Stimulated activated naive CD4-positive, alpha-beta T cell treated with Interleukin-2 at 50 U/mL for 16 hours (primary cell): Measurements from ENCODE around the gene CDCP1.

Experiments used
- DNase-seq: peaks from one replicate; lab custom pipeline; 2025; lab: John Stamatoyannopoulos, UW

Gene CDCP1

DNA sequence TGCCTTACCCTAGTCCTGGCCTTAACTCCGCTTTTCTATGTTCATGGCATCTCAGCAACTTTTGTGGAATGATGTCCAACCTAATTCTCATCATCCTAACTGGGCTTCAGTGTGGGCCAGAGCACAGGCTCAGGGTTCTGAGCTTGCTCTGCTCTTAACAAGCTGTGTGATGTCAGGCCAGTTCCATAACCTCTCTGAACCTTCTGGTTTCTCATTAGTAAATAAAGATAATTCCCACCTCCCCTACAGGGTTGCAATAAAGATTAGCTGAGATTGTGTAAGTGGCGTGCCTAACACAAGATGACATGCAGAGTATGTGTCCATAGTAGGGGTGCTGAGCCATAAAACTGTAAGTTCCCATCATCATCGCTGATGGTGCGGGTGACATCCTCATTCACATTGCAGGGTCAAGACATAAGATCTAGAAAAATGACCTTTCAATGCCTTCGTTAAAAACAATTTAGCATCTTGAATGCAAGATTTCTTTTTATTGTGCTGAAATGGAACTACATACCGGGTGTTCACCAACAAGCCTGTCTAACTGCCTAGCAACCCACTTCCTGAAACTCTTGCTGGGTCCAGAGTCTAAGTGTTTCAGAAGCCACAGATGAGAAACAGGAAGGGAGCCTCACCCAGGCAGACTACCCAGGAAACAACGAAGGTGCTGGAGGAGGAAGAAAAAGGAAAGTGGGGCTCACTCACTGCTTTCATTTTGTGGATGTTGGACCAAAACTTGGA is 36.2 kb downstream of the CDCP1 start:
- DNase-seq = no peak

DNA sequence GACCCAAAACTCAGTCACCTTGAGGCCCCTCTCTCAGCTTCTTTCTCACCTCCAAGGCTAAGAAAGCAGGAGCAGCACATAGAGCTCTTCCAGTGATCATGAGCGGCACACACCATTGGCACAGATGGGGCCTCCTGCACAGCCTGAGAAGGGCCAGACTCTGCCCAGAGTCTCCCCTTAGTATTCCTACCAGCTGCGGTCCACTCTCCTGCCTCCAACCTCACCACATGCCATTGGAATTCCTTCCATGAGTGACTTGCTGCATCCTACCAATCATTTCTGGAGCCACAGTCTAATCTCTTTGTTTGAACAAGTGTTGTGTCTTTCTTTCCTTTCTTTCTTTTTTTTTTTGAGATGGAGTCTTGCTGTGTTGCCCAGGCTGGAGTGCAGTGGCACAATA is 39.3 kb downstream of the CDCP1 start:
- no peak for DNase-seq

DNA sequence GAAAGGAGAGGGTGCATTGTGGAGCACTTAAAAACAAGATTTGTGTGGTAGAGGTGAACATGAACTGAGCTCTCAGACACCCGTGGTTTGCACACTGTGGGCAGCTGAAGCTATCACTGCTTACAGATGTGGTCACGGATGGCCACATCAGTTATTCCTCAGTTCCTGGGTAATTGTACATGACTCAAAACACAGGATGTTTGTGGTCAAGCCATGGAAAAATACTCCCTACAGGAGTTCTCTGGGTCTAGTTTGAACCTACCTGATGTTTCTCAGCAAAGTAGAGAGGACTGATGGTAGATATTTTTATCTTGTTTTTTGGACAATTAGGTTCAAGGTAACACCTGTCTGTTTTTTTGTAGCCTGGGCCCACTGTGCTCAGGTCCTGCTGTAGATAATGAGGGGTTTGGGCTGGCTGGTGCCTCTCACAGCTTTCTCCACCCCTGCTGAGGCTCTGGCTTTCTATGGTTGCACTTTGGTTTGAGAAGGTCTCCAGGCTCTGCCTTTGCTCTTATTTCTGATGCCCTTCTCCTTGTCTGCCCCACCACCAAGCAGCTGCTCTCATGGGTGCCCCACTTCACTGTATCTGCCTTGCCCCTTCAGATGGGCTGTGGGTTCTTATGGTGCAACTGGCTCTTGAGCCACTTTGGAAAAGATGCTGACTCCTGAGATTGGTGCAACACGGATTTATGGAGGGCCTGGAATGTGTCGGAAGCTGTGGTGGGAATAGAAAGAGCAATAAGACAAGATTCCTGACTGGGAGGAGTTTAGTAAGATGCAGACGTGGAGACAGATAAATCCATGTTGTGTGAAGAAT is 40.1 kb downstream of the CDCP1 start:
- DNase-seq = peak; percentile 65

DNA sequence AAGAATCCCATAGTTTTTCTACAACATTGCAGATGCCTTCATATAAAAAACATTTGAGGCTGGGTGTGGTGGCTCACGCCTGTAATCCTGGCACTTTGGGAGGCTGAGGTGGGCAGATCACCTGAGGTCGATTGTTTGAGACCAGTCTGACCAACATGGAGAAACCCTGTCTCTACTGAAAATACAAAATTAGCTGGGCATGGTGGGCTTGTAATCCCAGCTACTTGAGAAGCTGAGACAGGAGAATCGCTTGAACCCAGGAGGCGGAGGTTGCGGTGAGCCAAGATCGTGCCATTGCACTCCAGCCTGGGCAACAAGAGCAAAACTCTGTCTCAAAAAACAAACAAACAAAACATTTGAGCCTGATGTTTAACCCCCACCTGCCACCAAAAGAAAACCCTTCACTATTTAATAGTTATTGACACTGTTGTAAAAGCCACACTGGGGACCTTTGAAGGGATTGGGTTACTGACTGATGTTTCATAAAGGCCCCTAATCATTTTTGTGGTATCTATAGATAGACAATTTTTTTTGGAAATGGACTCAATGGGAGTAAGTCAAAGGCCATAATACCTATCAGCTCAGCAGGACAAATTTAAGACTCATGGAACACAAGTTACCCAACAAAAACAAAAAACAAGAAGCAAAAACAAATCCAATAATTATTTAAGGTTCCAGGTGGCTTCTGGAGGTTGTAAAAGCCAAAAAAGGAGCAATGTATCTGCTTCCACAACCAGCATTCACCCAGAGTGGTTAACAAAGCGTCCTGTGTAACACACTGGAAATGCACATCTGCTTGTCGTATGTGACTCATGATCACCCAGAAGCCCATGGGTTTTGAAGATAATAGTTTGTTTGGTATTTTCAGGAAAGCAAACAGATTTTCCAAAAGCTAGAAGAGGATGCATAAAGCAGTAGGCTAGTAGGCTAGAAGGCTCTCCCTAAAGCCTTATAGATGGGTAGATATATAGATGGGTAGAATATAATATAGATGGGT is 41.2 kb downstream of the CDCP1 start:
- no peak for DNase-seq

DNA sequence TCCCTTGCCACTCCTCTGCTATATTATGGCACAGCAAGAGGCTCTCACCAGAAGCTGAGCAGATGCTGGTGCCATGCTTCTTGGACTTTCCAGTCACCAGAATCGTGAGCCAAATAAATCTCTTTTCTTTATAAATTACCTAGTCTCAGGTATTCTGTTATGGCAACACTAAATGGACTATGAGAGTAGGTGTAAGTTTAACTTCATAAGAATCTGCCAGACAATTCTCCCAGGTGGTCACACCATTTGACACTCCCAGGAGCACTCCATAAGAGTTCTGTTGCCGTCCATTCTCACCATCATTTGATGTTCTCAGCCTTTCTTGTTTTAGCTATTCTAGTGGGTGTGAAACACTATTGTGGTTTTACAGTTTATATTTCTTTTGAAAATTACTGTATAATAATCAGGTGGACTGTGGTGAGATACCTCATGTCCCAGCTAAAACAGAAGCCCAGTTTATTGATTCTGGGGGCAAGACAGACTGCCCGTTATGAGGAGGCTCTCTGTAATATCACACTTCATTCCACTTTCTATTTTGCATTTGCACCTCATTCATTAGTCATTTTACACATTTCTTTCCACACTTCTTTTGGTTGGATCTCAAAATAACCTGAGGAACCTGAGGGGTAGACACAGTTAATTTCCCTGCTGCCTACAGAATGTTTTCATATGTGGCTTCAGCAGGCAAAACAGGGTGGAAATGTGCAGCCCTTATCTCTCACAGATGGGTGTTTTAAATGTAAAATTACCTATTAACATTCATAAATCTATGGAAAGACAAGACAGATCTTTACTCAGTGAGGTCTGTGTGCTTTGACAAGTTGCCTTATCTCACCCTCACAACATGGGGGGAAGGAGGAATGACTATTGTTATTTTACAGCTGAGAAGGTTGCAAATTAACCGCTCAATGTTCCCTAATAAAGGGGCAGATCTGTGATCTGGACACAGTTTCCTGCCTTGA is 42.1 kb downstream of the CDCP1 start:
- DNase-seq = no peak

DNA sequence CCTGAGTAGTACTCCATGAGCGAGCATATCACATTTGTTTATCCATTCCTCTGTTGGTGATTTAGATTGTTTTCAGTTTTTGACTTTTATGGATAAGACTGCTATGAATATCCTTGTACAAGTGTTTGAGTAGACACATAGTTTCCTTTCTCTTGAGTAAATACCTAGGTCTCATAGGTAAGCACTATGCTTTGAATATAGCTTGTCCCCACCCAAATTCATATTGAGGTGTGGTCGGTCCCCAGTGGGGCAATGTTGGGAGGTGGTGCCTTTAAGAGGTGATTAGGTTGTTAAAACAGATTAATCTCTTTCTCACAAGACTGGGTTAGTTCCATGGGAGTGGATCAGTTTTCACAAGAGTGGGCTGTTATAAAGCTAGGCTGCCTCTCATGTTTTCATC is 42.8 kb downstream of the CDCP1 start:
- DNase-seq = no peak

DNA sequence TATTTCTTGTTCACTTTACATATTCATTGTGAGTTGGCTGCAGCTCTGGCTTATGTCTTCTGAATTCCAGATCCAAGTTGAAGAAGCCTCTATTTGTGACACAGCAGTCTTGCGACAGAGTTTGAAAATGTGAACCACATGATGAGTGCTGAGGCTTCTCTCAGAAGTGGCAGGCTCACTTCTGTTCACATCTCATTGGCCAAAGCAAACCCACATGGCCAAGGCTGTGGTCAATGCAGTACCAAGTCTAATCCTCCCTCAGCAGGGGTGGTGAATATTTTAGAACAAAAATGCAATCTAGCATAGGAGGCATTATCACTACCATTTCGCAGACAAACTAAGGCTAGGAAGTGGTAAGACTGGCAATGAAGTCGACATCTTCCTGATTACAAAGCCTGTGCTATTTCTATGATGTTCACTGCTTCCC is 45.2 kb downstream of the CDCP1 start:
- DNase-seq = no peak

DNA sequence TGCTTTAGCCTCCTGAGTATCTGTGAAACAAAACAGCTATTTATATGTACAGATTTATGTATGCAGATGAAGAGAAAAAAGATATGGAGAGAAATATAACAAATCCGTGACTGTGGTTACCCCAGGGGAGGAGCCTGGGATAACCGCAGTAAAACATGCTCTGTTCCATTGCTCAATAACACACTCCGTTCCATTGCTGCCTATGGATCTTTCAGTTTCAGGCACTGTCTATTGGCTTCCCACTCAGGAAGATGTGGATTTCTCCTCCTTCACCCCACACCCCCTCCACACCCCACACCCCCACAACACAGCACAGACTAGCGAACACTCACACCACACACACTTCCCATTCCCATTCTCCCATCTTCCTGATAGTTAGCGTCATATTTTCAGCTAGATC is 47.9 kb downstream of the CDCP1 start:
- DNase-seq = no peak

DNA sequence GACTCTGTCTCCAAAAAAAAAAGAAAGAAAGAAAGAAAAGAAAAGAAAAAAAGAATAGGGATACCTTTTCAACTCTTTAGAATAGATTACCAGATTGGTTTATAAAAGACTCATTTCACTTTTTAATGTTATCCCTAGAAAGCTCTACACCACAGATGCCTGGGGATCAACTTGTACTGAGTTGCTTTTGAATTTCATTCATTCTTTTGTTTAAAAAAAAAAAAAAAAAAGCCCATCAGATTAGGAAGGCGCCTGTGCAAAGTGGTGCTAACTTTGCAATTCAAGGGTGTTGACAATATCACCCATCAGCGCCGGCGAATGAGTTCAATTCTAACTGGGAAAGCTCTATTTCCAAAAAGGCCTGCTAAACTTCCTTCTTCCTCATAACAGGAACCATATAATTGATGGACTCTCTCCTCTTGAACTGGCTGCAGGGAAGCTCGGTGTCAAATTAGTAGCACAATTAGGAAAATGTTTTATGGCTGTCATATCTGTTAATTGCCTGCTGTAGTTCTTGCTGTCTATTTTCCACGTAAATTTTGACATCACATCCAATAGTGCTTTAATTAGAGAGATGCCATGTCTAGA is 48.8 kb downstream of the CDCP1 start:
- DNase-seq = no peak

DNA sequence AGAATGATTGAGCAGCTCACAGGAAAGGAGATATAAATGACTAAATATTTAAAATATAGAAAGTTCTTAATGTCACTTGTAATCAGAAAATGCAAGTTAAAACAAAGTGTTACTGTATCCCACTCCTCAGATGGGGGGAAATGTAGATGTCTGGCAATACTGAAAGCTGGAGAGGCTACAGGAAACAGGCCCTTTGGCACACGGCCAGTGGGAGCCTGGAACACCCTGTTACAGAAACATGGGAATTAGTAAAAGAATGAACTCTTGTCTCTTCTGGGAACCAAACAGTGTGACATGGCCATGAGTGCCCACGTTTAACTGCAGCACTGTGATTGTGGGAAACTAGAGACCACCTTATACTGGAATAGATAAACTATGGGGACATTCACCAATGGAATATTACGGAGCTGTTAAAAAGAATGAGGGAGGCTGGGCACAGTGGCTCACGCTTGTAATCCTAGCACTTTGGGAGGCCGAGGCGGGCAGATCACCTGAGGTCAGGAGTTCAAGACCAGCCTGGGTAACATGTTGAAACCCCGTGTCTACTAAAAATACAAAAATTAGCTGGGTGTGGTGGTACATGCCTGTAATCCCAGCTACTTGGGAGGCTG is 50.2 kb downstream of the CDCP1 start:
- no peak for DNase-seq

DNA sequence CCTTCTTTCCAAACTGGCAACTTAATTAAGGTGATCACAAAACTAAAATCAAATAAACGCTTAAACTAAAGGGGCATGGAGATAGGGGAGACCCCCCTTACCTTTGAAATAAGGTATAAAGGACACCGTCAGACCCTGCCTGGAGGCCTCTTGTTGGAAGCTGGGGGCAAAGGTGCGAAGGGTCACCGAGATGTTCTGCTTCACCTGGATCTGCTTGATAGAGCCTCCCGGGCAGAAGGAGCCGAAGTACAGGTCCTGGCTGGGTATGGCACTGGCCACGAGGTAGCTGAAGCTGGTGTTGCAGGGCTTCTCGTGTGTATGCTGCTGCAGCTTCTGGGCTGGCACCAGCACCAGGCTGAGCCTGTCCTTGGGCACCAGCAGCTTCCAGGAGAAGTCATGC is 53.0 kb downstream of the CDCP1 start:
- no peak for DNase-seq

DNA sequence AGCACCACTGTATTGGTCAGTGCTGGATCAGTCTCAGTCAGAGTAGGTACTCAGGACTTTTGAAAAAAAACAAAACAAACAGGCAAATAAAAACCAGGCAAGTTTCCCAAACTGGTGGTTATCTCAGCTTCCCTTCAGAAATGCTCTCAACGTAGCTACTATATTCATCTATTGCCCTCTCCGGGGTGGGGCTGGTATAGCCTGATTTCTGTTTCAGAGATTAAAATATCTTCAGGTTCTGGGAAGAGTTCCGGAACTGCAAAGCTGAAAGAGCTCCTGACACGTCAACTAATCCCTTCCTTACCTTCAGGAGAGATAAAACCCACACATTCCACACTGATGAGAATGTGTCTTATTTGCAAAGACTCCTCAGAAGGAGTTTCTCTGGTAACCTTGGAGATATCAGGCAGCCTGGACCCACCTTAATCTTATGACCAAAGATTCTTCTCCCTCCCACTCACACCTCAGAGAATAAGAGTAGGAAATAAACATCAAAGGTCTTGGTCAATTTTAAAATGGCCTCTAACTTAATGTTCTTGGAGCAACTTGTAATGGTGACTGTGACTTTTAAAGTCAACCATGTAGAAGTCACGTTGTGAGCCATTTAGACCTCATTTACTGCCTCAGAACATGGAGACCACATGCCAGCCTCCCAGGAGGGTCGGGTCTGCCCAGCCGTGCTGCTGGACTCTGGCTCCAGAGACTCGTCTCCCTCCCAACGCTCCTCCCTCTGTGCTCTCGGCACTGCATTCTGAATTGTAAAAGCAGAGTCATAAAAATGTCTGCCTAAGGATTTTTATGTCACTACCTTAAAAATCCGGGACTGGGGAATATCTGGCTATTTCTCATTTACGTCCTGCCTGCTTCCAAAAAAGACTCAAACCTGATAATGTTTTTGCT is 53.8 kb downstream of the CDCP1 start:
- no peak for DNase-seq

DNA sequence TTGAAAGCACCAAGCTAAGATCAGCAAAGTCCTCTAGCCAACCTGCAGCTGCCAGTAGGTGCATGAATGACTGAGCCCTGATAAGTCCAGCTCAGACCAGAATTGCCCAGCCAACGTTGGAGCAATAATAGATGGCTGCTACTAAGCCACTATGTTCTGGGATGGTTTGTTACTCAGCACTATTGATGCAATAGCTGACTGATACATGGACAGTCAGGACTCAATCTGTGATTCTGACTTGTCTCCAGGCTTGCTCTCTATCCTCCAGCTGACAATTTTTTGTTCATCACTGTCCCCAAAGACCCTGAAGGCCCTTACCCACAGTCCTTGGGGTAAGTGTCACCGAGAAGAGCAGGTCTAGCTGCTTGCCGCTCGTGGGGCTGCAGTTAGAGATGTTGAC is 55.3 kb downstream of the CDCP1 start:
- no peak for DNase-seq

DNA sequence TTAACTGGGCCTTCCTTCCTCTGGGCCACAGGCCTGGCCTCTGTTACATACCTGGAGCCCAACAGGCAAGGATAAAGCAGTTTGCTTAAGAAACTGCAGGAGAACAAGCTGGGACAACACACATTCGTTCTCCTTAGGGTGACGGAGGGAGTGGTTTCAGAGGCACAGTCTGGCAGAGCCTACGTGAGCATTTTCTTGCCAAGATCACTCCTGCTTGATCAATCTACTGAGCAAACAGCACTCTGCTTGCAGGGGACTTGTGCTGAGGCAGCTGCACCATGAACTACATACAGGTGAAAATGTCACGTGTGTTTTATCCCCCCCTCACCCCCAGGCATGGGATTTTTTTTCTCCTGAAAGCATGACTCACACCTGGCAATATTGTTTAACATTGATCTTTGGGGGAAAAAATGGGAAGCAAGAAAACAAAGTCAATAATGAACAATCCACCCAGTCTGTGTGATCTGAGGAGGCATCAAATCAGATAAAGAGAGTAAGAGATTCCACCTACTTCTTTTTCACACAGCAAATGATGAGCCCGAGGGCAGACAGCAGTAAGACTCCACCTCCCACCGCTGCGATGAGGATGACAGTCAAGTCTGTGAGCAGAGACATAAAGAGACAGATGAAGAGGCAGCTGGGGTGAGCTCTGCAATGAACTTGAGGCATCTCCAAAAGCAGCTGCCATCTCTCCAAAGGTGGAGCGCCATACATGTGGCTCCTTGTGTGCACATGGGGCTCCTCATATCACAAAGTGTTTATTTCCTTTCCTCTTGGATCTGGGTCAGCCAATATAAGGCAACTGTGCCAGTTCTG is 57.4 kb downstream of the CDCP1 start:
- no peak for DNase-seq

DNA sequence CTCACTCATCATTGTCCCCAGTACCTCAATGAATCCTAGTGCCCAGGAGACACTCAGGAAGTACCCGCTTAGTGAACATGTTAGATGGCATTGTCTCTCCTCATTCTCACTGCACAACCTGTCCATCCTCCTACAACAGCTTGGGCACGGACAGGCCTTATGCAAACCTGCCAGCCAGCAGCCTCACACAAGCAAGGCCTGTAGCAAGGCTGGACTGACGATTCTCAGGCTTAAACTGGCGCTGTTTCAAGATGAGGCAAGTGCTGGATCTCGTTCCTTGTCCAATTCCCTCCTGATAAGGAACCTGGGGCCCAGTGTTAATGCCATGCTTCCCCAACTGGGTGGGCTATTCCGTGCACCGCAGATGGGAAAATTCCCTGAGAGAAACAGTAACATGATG is 59.0 kb downstream of the CDCP1 start:
- no peak for DNase-seq

DNA sequence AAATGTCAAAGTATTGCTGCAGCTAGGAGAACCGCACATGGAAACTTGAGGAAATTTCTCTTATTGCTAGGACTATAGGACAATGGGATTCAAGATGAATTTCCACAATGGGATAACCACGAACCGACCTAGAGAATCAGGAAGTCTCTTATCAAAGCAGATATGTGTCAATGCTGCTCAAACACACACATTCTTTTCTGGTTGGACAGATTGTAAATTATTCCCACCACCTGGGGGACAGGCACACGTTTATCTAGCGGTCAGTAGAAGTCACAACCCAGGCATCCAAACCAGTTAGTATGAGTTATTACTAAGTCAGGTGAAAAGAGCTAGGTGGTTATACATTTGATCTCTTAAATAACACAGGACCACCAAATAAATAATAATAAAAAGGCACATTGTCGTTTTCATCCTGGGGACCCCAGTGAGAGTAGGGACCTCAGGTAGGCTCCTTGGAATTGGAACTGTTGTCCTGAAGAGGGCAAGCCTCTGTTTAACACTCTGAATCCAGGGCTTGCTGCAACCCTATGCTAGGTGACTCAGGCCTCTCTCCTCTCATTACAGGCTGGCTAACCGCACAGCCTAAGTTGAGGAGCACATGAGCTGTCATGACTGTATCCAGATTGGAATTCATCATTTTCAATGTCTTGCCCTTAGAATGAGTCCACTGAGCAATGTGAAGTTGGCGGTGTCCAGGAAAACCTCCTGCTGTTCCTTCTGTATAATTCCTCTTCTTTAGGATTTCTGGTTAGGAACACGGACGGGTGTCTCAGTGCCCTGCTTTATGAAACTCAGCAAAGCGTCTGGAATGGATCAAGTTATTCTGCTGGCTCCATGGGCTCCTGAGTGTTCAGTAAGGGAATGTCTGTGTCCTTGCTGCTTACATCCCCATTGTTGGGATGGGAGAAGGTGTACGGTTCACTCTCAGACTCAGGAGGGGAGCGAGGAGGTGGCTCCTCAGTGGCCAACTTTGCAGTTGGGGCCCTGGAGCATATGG is 61.1 kb downstream of the CDCP1 start:
- no peak for DNase-seq

DNA sequence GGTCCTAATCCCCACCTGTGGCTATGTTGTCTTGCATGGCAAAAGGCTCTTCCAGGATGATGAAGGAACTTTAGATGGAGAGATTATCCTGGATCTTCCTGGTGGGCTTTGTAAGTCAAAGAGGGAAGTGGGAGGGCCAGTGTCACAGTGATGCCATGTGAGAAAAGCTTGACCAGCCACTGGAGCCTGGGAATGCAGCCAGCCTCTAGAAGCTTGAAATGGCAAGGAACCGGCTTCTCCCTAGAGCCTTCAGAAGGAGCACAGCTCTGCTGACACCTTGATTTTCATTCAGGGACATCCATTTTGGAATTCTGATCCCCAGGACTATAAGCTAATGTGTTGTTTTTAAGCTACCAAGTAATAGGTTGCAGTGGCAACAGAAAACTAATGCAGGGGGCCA is 61.8 kb downstream of the CDCP1 start:
- DNase-seq = no peak
